ENCODE measurements around the gene SCEL. TPM values are rescaled to one million over a fixed set of nuclear protein-coding genes. Genes with fewer than 3 reads are reported as not detected.
"Not testable (repeated sequence)": the region's sequence is repeated elsewhere in the genome, so short reads cannot be mapped to it uniquely, and the experiment has no call there.

The SCEL gene
- total and polyA plus RNA-seq, 2 experiments from 2014 or later: not detected

- Histone ChIP-seq H3K4me3 (no peak overlapping the region), H3K27ac (no peak overlapping the region), H3K9me3 (ENCODE audit: low read depth) (no peaks in the 10 kb centered on the region), H3K36me3 (no peaks in the 10 kb centered on the region), H3K27me3 (no peaks in the 10 kb centered on the region), H3K4me1 (ENCODE audit: low read depth) (no peaks in the 10 kb centered on the region)
- DNase-seq (ENCODE audit: low read depth in 1 of 2, low spot score in 1 of 2): no peak
- TF ChIP-seq CTCF (IDR thresholded peaks at IDR 0.05; ENCODE audit: low read depth, low read length): no peak
These were observed 19.7 kb upstream of the SCEL start for GRCh38 chr13:77515785-77516184.

- DNase-seq (ENCODE audit: low read depth in 1 of 2, low spot score in 1 of 2): peak in 1 of 2 donors; percentile 26
- H3K27ac ChIP-seq: no peak overlapping the region
- H3K4me1 ChIP-seq (ENCODE audit: low read depth): no peaks in the 10 kb centered on the region
- no peaks in the 10 kb centered on the region for H3K27me3 ChIP-seq
- TF ChIP-seq CTCF (IDR thresholded peaks at IDR 0.05; ENCODE audit: low read depth, low read length): no peak
- no peaks in the 10 kb centered on the region for H3K36me3 ChIP-seq
- H3K9me3 ChIP-seq (ENCODE audit: low read depth): no peaks in the 10 kb centered on the region
- no peak overlapping the region for H3K4me3 ChIP-seq
These were observed 19.1 kb upstream of the SCEL start for GRCh38 chr13:77516342-77516789.

GRCh38 chr13:77518266-77518665 lies 17.2 kb upstream of the SCEL start:
- no peaks in the 10 kb centered on the region for H3K4me1 ChIP-seq (ENCODE audit: low read depth)
- H3K9me3 ChIP-seq (ENCODE audit: low read depth): no peaks in the 10 kb centered on the region
- DNase-seq (ENCODE audit: low read depth in 1 of 2, low spot score in 1 of 2): no peak
- H3K36me3 ChIP-seq: no peaks in the 10 kb centered on the region
- no peak for TF ChIP-seq CTCF (IDR thresholded peaks at IDR 0.05; ENCODE audit: low read depth, low read length)
- no peaks in the 10 kb centered on the region for H3K27me3 ChIP-seq
- H3K27ac ChIP-seq: no peak overlapping the region
- H3K4me3 ChIP-seq: no peak overlapping the region

GRCh38 chr13:77519396-77519795 lies 16.1 kb upstream of the SCEL start:
- H3K9me3 ChIP-seq (ENCODE audit: low read depth); H3K36me3 ChIP-seq; H3K27ac ChIP-seq; H3K27me3 ChIP-seq; H3K4me3 ChIP-seq; H3K4me1 ChIP-seq (ENCODE audit: low read depth); DNase-seq (ENCODE audit: low read depth in 1 of 2, low spot score in 1 of 2): not testable (repeated sequence)

GRCh38 chr13:77519808-77520207 lies 15.7 kb upstream of the SCEL start:
- Histone ChIP-seq H3K9me3 (ENCODE audit: low read depth) (no peaks in the 10 kb centered on the region), H3K27ac (no peak overlapping the region), H3K4me3 (no peak overlapping the region), H3K36me3 (no peaks in the 10 kb centered on the region), H3K4me1 (ENCODE audit: low read depth) (no peaks in the 10 kb centered on the region), H3K27me3 (no peaks in the 10 kb centered on the region)
- no peak for TF ChIP-seq CTCF (IDR thresholded peaks at IDR 0.05; ENCODE audit: low read depth, low read length)
- DNase-seq (ENCODE audit: low read depth in 1 of 2, low spot score in 1 of 2): no peak

GRCh38 chr13:77521194-77521593 lies 14.3 kb upstream of the SCEL start:
- no peak for TF ChIP-seq CTCF (IDR thresholded peaks at IDR 0.05; ENCODE audit: low read depth, low read length)
- DNase-seq (ENCODE audit: low read depth in 1 of 2, low spot score in 1 of 2): no peak
- Histone ChIP-seq H3K36me3 (no peaks in the 10 kb centered on the region), H3K9me3 (ENCODE audit: low read depth) (no peaks in the 10 kb centered on the region), H3K27me3 (no peaks in the 10 kb centered on the region), H3K4me1 (ENCODE audit: low read depth) (no peaks in the 10 kb centered on the region), H3K4me3 (no peak overlapping the region), H3K27ac (no peak overlapping the region)
